EL (cell line): ENCODE measurements around the gene FBXO5.
A peak's percentile ranks its signal among the peaks of the same experiment; 100 is the strongest.
"Not testable (repeated sequence)": the region's sequence is repeated elsewhere in the genome, so short reads cannot be mapped to it uniquely, and the experiment has no call there.

Experiments
- DNase-seq: peaks from one replicate; pipeline ENCODE4 v3.0.0-alpha.2; 2016

Gene FBXO5, protein sequence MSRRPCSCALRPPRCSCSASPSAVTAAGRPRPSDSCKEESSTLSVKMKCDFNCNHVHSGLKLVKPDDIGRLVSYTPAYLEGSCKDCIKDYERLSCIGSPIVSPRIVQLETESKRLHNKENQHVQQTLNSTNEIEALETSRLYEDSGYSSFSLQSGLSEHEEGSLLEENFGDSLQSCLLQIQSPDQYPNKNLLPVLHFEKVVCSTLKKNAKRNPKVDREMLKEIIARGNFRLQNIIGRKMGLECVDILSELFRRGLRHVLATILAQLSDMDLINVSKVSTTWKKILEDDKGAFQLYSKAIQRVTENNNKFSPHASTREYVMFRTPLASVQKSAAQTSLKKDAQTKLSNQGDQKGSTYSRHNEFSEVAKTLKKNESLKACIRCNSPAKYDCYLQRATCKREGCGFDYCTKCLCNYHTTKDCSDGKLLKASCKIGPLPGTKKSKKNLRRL

GRCh38 chr6:152982904-152983636 is at the start of gene FBXO5:
TSS of gene FBXO5 (minus strand) at chr6:152983041. CDS start at chr6:152982959, 82 bp downstream.
- DNase-seq: peak; percentile 98

DNA sequence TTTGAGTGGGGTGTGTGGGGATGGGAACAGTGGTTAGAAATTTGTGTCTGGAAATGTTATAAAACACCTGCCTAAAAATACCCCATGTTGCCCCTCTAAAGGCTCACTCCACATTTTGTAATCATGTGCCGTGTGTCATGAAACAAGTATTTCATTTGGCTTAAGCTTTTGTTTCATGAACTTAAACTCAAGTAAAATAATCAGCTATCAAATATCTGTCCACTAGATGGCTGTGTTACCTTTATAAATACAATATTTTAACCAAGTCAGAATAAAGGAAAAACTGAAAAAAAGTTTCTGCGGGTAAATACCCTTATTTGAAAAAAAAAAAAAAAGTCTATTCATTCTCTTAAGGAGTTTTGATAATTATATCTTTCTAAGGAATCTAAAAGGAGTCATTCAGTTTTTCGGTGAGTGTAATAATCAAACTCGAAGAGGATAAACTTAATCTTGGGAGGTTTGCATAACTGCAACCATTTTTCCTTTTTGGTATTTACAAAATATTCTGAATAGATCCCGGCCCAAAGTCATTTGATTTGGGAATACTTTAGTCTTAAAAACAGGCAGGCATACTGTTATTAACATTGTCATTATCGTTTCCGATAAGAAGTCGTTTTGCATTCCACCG is 49.5 kb upstream of the FBXO5 start:
- DNase-seq: peak; percentile 34

- no peak for DNase-seq
These were observed 48.6 kb upstream of the FBXO5 start for GRCh38 chr6:153031335-153031955.

GRCh38 chr6:153028963-153029362 is 46.1 kb upstream of the FBXO5 start:
- DNase-seq: no peak

DNA sequence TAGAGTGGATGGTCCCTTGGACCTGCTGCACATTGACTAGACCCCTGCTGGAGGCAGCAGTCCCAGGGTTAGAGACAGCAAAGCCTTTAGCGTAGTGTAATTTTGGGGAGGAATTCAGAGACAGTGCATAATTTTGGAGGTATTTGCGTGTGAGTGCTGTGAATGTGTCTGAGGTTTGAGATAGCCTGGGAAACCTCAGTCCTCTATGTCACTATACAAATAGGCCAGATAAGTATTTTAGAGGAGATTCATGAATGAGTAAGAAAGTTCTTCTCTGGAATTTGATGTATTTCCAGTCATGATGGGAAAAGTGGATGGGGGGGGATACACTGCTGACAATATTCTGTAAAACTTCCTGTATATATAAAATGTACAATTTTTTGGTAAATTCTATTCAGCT is 45.4 kb upstream of the FBXO5 start:
- no peak for DNase-seq

GRCh38 chr6:153027480-153027879 is 44.6 kb upstream of the FBXO5 start:
- DNase-seq: no peak

DNA sequence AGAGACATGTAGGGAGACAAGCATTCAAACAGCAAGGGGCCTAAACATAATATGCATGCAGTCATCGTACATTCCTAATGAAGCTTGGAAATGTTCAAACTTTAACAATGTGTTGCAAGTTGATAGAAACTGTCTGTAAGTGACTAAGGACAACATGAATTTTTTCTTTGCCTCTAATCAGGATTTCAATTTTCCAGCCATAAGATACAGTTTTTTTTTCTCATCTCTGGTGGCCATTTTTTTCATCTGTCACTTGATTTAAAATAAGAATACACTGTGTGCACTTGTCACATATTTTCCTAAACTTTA is 41.8 kb upstream of the FBXO5 start:
- no peak for DNase-seq

- peak; percentile 55 for DNase-seq
These were observed 41.3 kb upstream of the FBXO5 start for GRCh38 chr6:153023977-153024708.

- DNase-seq: no peak
These were observed 35.5 kb upstream of the FBXO5 start for GRCh38 chr6:153018355-153018754.

DNA sequence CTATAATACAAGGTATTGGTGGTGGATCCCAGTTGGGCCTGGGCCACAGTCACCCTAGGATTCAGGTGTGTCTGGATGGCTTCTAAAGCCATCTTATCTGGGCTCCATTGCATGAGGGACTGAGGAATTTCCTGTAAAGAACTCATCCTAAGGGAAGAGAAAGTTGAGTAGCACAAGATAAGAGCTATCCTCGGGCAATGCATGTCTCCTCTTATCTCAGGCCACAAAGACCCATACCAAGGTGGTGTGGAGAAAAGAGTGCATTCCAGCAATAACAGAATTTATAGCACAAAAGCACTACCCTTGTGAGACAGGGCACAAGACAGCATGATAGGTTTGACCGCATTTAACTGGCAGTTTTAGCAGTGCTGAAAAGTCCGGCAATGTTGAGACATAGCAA is 34.0 kb upstream of the FBXO5 start:
- DNase-seq: no peak

- peak; percentile 4 for DNase-seq
These were observed 32.3 kb upstream of the FBXO5 start for GRCh38 chr6:153015094-153015640.

DNA sequence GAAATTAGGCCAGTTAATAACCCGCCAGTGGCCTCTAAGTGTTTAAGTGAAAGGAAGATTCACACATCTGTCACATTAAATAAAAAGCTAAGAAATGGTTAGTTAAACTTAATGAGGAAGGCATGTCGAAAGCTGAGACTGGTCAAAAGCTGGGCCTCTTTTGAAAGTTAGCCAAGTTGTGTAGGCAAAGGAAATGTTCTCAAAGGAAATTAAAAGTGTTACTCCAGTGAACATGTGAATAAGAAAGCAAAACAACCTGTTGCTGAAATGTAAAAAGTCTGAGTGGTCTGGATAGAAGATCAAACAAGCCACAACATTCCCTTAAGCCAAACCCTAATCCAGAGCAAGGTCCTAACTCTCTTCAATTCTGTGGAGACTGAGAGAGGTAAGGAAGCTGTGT is 30.6 kb upstream of the FBXO5 start:
- no peak for DNase-seq

GRCh38 chr6:153012856-153013255 is 30.0 kb upstream of the FBXO5 start:
- DNase-seq: no peak

GRCh38 chr6:153003366-153003690 is 20.5 kb upstream of the FBXO5 start:
- no peak for DNase-seq

DNA sequence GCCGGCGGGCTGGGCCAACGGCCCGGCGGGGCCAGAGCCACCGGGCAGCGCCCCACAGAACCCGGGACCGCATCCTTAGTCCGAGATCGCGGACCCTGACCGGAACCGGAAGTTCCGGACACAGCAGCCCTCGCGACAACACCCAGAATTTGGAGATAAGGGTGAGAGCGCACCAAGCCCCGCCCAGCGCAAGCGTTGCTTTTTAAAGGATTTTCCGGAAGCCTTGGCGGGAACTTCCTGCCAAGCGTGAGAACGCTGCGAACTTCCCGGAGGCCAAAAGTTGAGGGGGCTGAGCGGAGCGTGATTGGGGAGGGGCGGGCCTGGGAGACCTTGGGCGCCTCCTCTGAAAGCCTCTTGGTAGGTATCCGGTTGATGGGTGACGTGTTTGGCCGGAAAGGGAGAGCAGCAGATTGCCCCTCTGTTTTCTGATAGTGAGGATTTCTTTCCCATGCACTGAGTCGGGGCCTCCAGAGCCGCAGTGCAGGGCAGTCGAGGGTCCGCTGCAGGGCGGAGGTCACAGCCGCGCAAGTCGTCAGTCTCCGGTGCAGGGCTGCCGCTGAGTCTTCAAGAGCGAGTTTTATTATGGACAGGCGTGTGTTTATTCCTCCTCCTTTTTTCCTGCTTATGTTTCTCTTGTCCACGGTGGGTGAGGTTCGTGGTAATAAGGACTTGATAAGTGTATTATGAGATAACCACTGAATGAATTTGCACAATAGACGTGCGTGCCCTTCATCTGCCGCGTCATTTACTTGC is 19.9 kb upstream of the FBXO5 start, which contains the start of gene MTRF1L:
Gene MTRF1L, minus strand, starts transcription at position 97 of the 753 bp plus-strand sequence. Its CDS starts 24 bp downstream, at position 73.
- DNase-seq: peak; percentile 98

GRCh38 chr6:153001767-153002612 is 19.1 kb upstream of the FBXO5 start:
- DNase-seq: peak; percentile 31

DNA sequence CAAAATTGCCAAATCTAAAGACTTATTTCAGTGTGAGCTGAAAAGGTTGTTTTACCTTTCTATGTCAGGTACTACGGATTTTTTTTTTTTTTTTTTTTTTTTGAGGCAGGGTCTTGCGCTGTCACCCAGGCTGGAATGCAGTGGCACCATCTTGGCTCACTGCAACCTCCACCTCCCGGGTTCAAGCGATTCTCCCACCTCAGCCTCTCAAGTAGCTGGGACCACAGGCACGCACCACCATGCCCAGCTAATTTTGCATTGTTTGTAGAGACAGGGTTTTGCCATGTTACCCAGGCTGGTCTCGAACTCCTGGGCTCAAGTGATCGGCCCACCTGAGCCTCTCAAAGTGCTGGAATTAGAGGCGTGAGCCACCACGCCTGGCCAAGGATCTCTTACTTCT is 17.9 kb upstream of the FBXO5 start:
- DNase-seq: not testable (repeated sequence)

DNA sequence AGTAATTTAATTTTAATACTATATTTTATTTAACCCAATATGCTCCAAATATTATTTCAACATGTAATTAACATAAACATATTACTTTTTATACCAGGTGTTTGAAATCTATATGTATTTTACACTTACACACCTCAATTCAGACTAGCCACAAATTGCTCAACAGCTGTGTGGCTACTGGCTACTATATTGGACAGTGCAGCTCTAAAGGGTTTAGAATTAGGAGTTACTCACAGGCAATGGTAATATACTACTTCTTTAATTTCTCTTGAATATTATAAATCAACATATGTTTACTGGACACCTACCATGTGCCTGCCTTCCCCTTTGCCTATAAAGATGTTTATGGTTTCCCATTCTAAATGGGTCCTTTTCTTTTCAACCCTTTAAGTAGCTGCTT is 17.4 kb upstream of the FBXO5 start:
- DNase-seq: no peak

DNA sequence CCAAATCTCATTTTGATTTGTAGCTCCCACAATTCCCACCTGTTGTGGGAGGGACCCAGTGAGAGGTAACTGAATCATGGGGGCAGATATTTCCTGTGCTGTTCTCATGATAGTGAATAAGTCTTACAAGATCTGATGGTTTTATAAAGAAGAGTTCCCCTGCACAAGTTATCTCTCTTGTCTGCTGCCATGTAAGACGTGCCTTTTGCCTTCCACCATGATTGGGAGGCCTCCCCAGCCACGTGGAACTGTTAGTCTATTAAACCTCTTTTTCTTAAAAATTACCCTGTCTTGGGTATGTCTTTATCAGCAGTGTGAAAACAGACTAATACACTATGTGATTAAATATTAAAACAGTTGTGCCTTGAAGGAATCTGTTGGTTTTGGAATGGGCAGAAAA is 16.7 kb upstream of the FBXO5 start:
- DNase-seq: not testable (repeated sequence)

GRCh38 chr6:152993847-152994246 is 11.0 kb upstream of the FBXO5 start:
- DNase-seq: no peak

GRCh38 chr6:152993431-152993830 is 10.6 kb upstream of the FBXO5 start:
- DNase-seq: no peak
